HEK293 (cell line): ENCODE measurements around the gene BLM.

ENCODE experiments used
- FEZF1 ChIP-seq: fragments of 450-650 bp; formaldehyde crosslinking; IDR thresholded peaks from 2 replicates; pipeline ENCODE4 v1.5.1; 2016; ENCODE audit warnings: missing biosample characterization, missing genetic modification characterization
- HOXA7 ChIP-seq: sonication (generic); formaldehyde crosslinking; IDR thresholded peaks from 2 replicates; pipeline ENCODE4 v1.8.1; 2022; ENCODE audit warnings: missing genetic modification reagents, borderline replicate concordance
- KLF17 ChIP-seq: fragments of 450-650 bp; formaldehyde crosslinking; IDR thresholded peaks from 2 replicates; pipeline ENCODE4 v1.5.1; 2016; ENCODE audit warnings: missing biosample characterization, missing genetic modification characterization
- KLF9 ChIP-seq: fragments of 450-650 bp; formaldehyde crosslinking; IDR thresholded peaks from 2 replicates; pipeline ENCODE4 v1.5.1; 2016; ENCODE audit warnings: missing biosample characterization, missing genetic modification characterization, low read depth
- TSHZ1 ChIP-seq: fragments of 450-650 bp; formaldehyde crosslinking; IDR thresholded peaks from 2 replicates; pipeline ENCODE4 v1.5.1; 2016; ENCODE audit warnings: missing biosample characterization, missing genetic modification characterization, borderline replicate concordance
- YY2 ChIP-seq: fragments of 450-650 bp; formaldehyde crosslinking; IDR thresholded peaks from 2 replicates; pipeline ENCODE4 v1.5.1; 2016; ENCODE audit warnings: missing biosample characterization, missing genetic modification characterization
- ZEB2 ChIP-seq: fragments of 450-650 bp; formaldehyde crosslinking; IDR thresholded peaks from 2 replicates; pipeline ENCODE4 v1.5.1; 2016; ENCODE audit warnings: missing biosample characterization, missing genetic modification characterization
- ZNF114 ChIP-seq: fragments of 450-650 bp; formaldehyde crosslinking; IDR thresholded peaks from 2 replicates; pipeline ENCODE4 v1.5.0; 2017; ENCODE audit warnings: missing biosample characterization, missing genetic modification characterization
- ZNF223 ChIP-seq: fragments of 450-650 bp; formaldehyde crosslinking; IDR thresholded peaks from 2 replicates; pipeline ENCODE4 v1.5.1; 2016; ENCODE audit warnings: missing biosample characterization, missing genetic modification characterization
- ZNF23 ChIP-seq: fragments of 450-650 bp; formaldehyde crosslinking; IDR thresholded peaks from 2 replicates; pipeline ENCODE4 v1.5.1; 2016; ENCODE audit warnings: missing biosample characterization, missing genetic modification characterization, borderline replicate concordance
- ZNF416 ChIP-seq: fragments of 450-650 bp; formaldehyde crosslinking; IDR thresholded peaks from 2 replicates; pipeline ENCODE4 v1.5.1; 2016; ENCODE audit warnings: missing biosample characterization, missing genetic modification characterization
- ZNF423 ChIP-seq: fragments of 450-650 bp; formaldehyde crosslinking; IDR thresholded peaks from 2 replicates; pipeline ENCODE4 v1.5.1; 2016; ENCODE audit warnings: missing biosample characterization, missing genetic modification characterization
- ZNF548 ChIP-seq: fragments of 450-650 bp; formaldehyde crosslinking; IDR thresholded peaks from 2 replicates; pipeline ENCODE4 v1.5.1; 2016; ENCODE audit warnings: missing biosample characterization, missing genetic modification characterization
- ZNF549 ChIP-seq: fragments of 450-650 bp; IDR thresholded peaks from 2 replicates; pipeline ENCODE4 v1.5.1; 2018; ENCODE audit warnings: missing biosample characterization, missing genetic modification characterization, mild to moderate bottlenecking, inconsistent platforms, moderate library complexity
- ZNF600 ChIP-seq: fragments of 450-650 bp; formaldehyde crosslinking; IDR thresholded peaks from 2 replicates; pipeline ENCODE4 v1.5.1; 2016; ENCODE audit warnings: missing biosample characterization, missing genetic modification characterization
- ZNF701 ChIP-seq: fragments of 450-650 bp; formaldehyde crosslinking; IDR thresholded peaks from 2 replicates; pipeline ENCODE4 v1.5.1; 2016; ENCODE audit warnings: missing biosample characterization, missing genetic modification characterization
- ZNF707 ChIP-seq: fragments of 450-650 bp; formaldehyde crosslinking; IDR thresholded peaks from 2 replicates; pipeline ENCODE4 v1.5.1; 2016; ENCODE audit warnings: missing biosample characterization, missing genetic modification characterization
- ZNF843 ChIP-seq: fragments of 450-650 bp; formaldehyde crosslinking; IDR thresholded peaks from 2 replicates; pipeline ENCODE4 v1.5.1; 2016; ENCODE audit warnings: missing biosample characterization, missing genetic modification characterization
- ZSCAN18 ChIP-seq: fragments of 450-650 bp; formaldehyde crosslinking; IDR thresholded peaks from 2 replicates; pipeline ENCODE4 v1.5.1; 2016; ENCODE audit warnings: missing biosample characterization, missing genetic modification characterization
- ZSCAN4 ChIP-seq: fragments of 450-650 bp; formaldehyde crosslinking; IDR thresholded peaks from 2 replicates; pipeline ENCODE4 v1.5.1; 2017; ENCODE audit warnings: missing biosample characterization, missing genetic modification characterization
- TF ChIP-seq, protein P1 (sequence below): fragments of 450-650 bp; formaldehyde crosslinking; IDR thresholded peaks from 2 replicates; pipeline ENCODE4 v1.5.1; 2016; ENCODE audit warnings: missing biosample characterization, missing genetic modification characterization
- TF ChIP-seq, protein P2 (sequence below): fragments of 450-650 bp; formaldehyde crosslinking; IDR thresholded peaks from 2 replicates; pipeline ENCODE4 v1.5.1; 2016; ENCODE audit warnings: missing biosample characterization, missing genetic modification characterization
- TF ChIP-seq, protein P3 (sequence below): fragments of 450-650 bp; formaldehyde crosslinking; IDR thresholded peaks from 2 replicates; pipeline ENCODE4 v1.5.0; 2017; ENCODE audit warnings: missing biosample characterization, missing genetic modification characterization, borderline replicate concordance

The BLM gene

DNA sequence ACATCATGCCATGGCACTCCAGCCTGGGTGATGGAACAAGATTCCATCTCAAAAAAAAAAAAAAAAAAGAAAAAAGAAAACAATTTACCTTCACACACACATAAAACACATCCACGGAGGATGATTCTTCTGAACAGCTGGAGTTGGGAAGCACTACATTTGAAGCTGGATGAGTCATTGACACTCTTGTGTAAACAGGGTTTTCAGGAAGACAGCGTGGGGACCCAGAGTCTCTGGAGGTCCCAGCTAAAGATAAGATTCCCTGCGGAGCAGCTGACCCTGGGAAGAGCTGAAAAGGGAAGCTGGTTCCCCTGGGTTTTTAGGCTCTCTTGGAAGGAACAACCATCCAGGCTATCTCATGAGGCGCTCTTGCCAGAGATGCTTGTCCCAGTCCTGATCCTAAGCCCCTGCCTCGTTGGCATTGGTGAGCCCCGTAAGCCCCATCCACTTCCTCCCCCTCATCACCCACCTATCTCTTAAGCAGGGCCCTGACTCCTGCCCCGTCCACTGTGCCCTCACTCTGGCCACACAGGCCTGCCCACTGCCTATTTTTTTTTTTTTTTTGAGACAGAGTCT, 119.2 kb downstream of the BLM start (continued):
- TF ChIP-seq ZEB2 (tag by site-specific recombination) (peak; percentile 78), ZNF423 (tag by site-specific recombination) (no peak), ZNF23 (tag by site-specific recombination) (no peak), ZNF114 (tag by site-specific recombination) (no peak), ZNF600 (tag by site-specific recombination) (no peak), ZNF549 (tag by site-specific recombination) (no peak), KLF9 (tag by site-specific recombination) (no peak), ZNF701 (tag by site-specific recombination) (no peak), ZNF416 (tag by site-specific recombination) (no peak), KLF17 (tag by site-specific recombination) (no peak), ZNF843 (tag by site-specific recombination) (no peak), FEZF1 (tag by site-specific recombination) (no peak), ZNF548 (tag by site-specific recombination) (no peak), TSHZ1 (tag by site-specific recombination) (no peak), ZNF707 (tag by site-specific recombination) (no peak), ZSCAN18 (tag by site-specific recombination) (no peak), ZNF223 (tag by site-specific recombination) (no peak), HOXA7 (CRISPR knock-in tag) (no peak), ZSCAN4 (peak; percentile 42; the same call in 1 of the 2 replicates), YY2 (tag by site-specific recombination) (no peak)
- TF ChIP-seq, protein P1, sequence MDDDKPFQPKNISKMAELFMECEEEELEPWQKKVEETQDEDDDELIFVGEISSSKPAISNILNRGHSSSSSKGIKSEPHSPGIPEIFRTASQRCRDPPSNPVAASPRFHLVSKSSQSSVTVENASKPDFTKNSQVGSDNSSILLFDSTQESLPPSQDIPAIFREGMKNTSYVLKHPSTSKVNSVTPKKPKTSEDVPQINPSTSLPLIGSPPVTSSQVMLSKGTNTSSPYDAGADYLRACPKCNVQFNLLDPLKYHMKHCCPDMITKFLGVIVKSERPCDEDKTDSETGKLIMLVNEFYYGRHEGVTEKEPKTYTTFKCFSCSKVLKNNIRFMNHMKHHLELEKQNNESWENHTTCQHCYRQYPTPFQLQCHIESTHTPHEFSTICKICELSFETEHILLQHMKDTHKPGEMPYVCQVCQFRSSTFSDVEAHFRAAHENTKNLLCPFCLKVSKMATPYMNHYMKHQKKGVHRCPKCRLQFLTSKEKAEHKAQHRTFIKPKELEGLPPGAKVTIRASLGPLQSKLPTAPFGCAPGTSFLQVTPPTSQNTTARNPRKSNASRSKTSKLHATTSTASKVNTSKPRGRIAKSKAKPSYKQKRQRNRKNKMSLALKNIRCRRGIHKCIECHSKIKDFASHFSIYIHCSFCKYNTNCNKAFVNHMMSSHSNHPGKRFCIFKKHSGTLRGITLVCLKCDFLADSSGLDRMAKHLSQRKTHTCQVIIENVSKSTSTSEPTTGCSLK (tag by site-specific recombination) = no peak
- TF ChIP-seq, protein P2, sequence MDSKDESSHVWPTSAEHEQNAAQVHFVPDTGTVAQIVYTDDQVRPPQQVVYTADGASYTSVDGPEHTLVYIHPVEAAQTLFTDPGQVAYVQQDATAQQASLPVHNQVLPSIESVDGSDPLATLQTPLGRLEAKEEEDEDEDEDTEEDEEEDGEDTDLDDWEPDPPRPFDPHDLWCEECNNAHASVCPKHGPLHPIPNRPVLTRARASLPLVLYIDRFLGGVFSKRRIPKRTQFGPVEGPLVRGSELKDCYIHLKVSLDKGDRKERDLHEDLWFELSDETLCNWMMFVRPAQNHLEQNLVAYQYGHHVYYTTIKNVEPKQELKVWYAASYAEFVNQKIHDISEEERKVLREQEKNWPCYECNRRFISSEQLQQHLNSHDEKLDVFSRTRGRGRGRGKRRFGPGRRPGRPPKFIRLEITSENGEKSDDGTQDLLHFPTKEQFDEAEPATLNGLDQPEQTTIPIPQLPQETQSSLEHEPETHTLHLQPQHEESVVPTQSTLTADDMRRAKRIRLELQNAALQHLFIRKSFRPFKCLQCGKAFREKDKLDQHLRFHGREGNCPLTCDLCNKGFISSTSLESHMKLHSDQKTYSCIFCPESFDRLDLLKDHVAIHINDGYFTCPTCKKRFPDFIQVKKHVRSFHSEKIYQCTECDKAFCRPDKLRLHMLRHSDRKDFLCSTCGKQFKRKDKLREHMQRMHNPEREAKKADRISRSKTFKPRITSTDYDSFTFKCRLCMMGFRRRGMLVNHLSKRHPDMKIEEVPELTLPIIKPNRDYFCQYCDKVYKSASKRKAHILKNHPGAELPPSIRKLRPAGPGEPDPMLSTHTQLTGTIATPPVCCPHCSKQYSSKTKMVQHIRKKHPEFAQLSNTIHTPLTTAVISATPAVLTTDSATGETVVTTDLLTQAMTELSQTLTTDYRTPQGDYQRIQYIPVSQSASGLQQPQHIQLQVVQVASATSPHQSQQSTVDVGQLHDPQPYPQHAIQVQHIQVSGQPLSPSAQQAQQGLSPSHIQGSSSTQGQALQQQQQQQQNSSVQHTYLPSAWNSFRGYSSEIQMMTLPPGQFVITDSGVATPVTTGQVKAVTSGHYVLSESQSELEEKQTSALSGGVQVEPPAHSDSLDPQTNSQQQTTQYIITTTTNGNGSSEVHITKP = peak; percentile 84
- TF ChIP-seq, protein P3, sequence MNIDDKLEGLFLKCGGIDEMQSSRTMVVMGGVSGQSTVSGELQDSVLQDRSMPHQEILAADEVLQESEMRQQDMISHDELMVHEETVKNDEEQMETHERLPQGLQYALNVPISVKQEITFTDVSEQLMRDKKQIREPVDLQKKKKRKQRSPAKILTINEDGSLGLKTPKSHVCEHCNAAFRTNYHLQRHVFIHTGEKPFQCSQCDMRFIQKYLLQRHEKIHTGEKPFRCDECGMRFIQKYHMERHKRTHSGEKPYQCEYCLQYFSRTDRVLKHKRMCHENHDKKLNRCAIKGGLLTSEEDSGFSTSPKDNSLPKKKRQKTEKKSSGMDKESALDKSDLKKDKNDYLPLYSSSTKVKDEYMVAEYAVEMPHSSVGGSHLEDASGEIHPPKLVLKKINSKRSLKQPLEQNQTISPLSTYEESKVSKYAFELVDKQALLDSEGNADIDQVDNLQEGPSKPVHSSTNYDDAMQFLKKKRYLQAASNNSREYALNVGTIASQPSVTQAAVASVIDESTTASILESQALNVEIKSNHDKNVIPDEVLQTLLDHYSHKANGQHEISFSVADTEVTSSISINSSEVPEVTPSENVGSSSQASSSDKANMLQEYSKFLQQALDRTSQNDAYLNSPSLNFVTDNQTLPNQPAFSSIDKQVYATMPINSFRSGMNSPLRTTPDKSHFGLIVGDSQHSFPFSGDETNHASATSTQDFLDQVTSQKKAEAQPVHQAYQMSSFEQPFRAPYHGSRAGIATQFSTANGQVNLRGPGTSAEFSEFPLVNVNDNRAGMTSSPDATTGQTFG = no peak
